PC-3 (cell line): ENCODE measurements around the gene WHRN. TPM values are rescaled to one million over a fixed set of nuclear protein-coding genes. Genes with fewer than 3 reads are reported as not detected.

ENCODE experiments used
- ATAC-seq: fragments of 200-7000 bp; cut with Tn5 transposase; 2 replicates; pipeline ENCODE4 v1.9.1; 2020; ENCODE audit warnings: mild to moderate bottlenecking, moderate library complexity
- BruUV-seq: library from RNA; stranded (reverse); fragments of 400-500 nt; replicated peaks from 2 replicates; lab custom pipeline; 2021; lab: Mats Ljungman, UMichigan
- CTCF ChIA-PET: fragments of 300-600 bp; sonication (Branson Sonifier 250); formaldehyde crosslinking; loops from one replicate; lab custom pipeline; 2022; ENCODE audit warnings: antibody characterized with exemption; lab: Charles Lee
- POLR2A ChIA-PET: fragments of 300-600 bp; sonication (Branson Sonifier 250); formaldehyde crosslinking; loops from one replicate; lab custom pipeline; 2022; ENCODE audit warnings: antibody characterized with exemption; ENCODE audit not compliant: unreplicated experiment; lab: Charles Lee
- DNase-seq: peaks from one replicate; pipeline ENCODE4 v3.0.0-alpha.2; 2015
- H2AFZ ChIP-seq: fragments of 300-600 bp; sonication (generic); 2 replicates; pipeline ENCODE4 v1.6.0; 2016; ENCODE audit warnings: antibody characterized with exemption, low read length
- H3F3A ChIP-seq: fragments of 300-600 bp; sonication (generic); one replicate; pipeline ENCODE4 v1.6.0; 2017; ENCODE audit warnings: antibody characterized with exemption, low read length, control low read depth, mild to moderate bottlenecking; ENCODE audit not compliant: unreplicated experiment
- H3K27ac ChIP-seq: fragments of 300-600 bp; sonication (generic); 2 replicates; pipeline ENCODE4 v1.5.1; 2016; ENCODE audit warnings: mild to moderate bottlenecking, low read length
- H3K27me3 ChIP-seq: fragments of 300-600 bp; sonication (generic); 2 replicates; pipeline ENCODE4 v1.6.1; 2016; ENCODE audit warnings: low read length, mixed read lengths
- H3K36me3 ChIP-seq: fragments of 300-600 bp; sonication (generic); 2 replicates; pipeline ENCODE4 v1.6.1; 2016; ENCODE audit warnings: low read depth, mixed run types, low read length, mixed read lengths
- H3K4me1 ChIP-seq: fragments of 300-600 bp; sonication (generic); 2 replicates; pipeline ENCODE4 v1.5.1; 2016; ENCODE audit warnings: low read length; ENCODE audit not compliant: insufficient read depth
- H3K4me2 ChIP-seq: fragments of 300-600 bp; sonication (generic); 2 replicates; pipeline ENCODE4 v1.6.0; 2016; ENCODE audit warnings: low read length
- H3K4me3 ChIP-seq: fragments of 300-600 bp; sonication (generic); 2 replicates; pipeline ENCODE4 v1.5.1; 2016; ENCODE audit warnings: mild to moderate bottlenecking, low read length, mixed read lengths
- H3K79me2 ChIP-seq: fragments of 300-600 bp; sonication (generic); 2 replicates; pipeline ENCODE4 v1.6.1; 2017; ENCODE audit warnings: low read length, mixed read lengths
- H3K9ac ChIP-seq: fragments of 300-600 bp; sonication (generic); 2 replicates; pipeline ENCODE4 v1.6.0; 2016; ENCODE audit warnings: mild to moderate bottlenecking, low read length
- H3K9me2 ChIP-seq: fragments of 300-600 bp; sonication (generic); replicated peaks from 2 replicates; pipeline ENCODE4 v1.6.1; 2016; ENCODE audit warnings: mixed run types, low read length, mixed read lengths
- H3K9me3 ChIP-seq: fragments of 300-600 bp; sonication (generic); 2 replicates; pipeline ENCODE4 v1.6.1; 2016; ENCODE audit warnings: low read length, mixed read lengths
- H4K20me1 ChIP-seq: fragments of 300-600 bp; sonication (generic); 2 replicates; pipeline ENCODE4 v1.6.1; 2016; ENCODE audit warnings: low read length, mixed read lengths
- EZH2 ChIP-seq: fragments of 300-600 bp; sonication (generic); IDR thresholded peaks from one replicate; pipeline ENCODE4 v1.6.1; 2017; ENCODE audit warnings: antibody characterized with exemption, mild to moderate bottlenecking, low read length; ENCODE audit not compliant: unreplicated experiment
- EZH2phosphoT487 ChIP-seq: fragments of 300-600 bp; sonication (generic); IDR thresholded peaks from 2 replicates; pipeline ENCODE4 v1.6.1; 2018; ENCODE audit warnings: mild to moderate bottlenecking, antibody characterized with exemption, low read length, borderline replicate concordance
- intact Hi-C: fragments of 100-400 bp; cut with micrococcal nuclease; formaldehyde crosslinking; loops from 2 replicates; pipeline ENCODE4 v1.9.0; 2023
- total RNA-seq: library from RNA; depleted of rRNA; stranded (reverse); fragments of >200 nt; gene quantifications from 2 replicates; pipeline ENCODE4 v1.2.3, GENCODE V29; 2014
- TF ChIP-seq, protein P1 (sequence below): fragments of 300-600 bp; sonication (generic); conservative IDR thresholded peaks from 2 replicates; pipeline ENCODE4 v1.5.1; 2017; ENCODE audit warnings: antibody characterized with exemption, low read depth, mild to moderate bottlenecking, low read length

WHRN gene
- total RNA-seq, 1 experiment from 2014 or later = 10.5 TPM

DNA sequence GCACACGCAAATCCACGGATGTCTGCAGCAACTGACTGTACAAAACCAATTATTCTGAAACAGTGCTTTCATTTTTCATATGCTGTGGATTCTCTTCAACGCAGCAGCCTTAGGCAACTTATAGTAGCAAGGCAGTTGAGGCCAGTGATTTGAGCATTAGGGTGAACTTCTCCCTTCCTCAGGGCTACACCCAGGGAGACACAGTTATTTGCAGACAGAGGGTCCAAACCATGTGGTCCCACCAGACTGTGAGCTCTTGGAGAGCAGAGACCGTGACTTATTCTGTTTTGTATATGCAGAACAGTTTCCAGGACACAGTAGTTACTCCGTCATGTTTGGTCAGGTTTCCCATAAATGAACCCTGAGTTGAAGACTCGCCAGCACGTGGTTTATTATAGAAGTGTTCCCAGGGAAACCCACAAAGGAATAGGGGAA is 19.0 kb upstream of the WHRN start:
- Histone ChIP-seq H3K9ac (no peak overlapping the region), H3K9me3 (no peaks in the 10 kb centered on the region), H3K27ac (no peak overlapping the region), H3K4me1 (peaks cover 16% of the 10 kb centered on the region), H3K4me2 (no peak overlapping the region), H2AFZ (no peak overlapping the region), H4K20me1 (no peaks in the 10 kb centered on the region), H3K27me3 (no peaks in the 10 kb centered on the region), H3K36me3 (no peaks in the 10 kb centered on the region), H3K79me2 (no peaks in the 10 kb centered on the region), H3F3A (no peaks in the 10 kb centered on the region), H3K4me3 (no peak overlapping the region), H3K9me2 (no peaks in the 10 kb centered on the region)
- BruUV-seq = no TSS peak
- no peak for ATAC-seq
- no peak for DNase-seq
- POLR2A ChIA-PET = no interaction called here
- TF ChIP-seq, protein P1, sequence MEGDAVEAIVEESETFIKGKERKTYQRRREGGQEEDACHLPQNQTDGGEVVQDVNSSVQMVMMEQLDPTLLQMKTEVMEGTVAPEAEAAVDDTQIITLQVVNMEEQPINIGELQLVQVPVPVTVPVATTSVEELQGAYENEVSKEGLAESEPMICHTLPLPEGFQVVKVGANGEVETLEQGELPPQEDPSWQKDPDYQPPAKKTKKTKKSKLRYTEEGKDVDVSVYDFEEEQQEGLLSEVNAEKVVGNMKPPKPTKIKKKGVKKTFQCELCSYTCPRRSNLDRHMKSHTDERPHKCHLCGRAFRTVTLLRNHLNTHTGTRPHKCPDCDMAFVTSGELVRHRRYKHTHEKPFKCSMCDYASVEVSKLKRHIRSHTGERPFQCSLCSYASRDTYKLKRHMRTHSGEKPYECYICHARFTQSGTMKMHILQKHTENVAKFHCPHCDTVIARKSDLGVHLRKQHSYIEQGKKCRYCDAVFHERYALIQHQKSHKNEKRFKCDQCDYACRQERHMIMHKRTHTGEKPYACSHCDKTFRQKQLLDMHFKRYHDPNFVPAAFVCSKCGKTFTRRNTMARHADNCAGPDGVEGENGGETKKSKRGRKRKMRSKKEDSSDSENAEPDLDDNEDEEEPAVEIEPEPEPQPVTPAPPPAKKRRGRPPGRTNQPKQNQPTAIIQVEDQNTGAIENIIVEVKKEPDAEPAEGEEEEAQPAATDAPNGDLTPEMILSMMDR = no peak
- TF ChIP-seq EZH2phosphoT487 (no peak), EZH2 (no peak)
- CTCF ChIA-PET = no interaction called here
- intact Hi-C loops = no loop called here

DNA sequence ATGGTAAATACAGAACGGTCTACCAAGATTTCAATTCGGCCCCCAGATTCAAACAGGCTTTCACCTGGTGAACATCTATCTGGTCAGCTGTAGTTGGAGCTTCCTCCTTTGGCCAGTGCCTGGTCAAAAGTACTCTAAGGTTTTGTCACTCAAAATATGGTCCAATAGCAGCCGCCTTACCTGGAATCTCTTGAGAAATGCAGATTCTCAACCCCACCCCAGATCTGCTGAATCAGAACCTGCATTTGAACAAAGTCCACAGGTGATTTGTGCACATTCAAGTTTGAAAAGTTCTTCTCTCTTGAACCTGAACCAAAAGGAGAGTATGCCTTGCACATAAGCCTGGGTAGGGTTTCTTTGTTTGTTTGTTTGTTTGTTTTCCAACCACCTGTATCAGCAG is 17.6 kb upstream of the WHRN start:
- Histone ChIP-seq H3K9me3 (no peaks in the 10 kb centered on the region), H3K79me2 (no peaks in the 10 kb centered on the region), H3K27me3 (no peaks in the 10 kb centered on the region), H2AFZ (no peak overlapping the region), H4K20me1 (no peaks in the 10 kb centered on the region), H3F3A (no peaks in the 10 kb centered on the region), H3K36me3 (no peaks in the 10 kb centered on the region), H3K27ac (no peak overlapping the region), H3K9ac (no peak overlapping the region), H3K4me2 (no peak overlapping the region), H3K9me2 (no peaks in the 10 kb centered on the region), H3K4me1 (peaks cover 16% of the 10 kb centered on the region), H3K4me3 (no peak overlapping the region)
- TF ChIP-seq, protein P1 = no peak
- TF ChIP-seq EZH2 = no peak
- no peak for TF ChIP-seq EZH2phosphoT487
- intact Hi-C loops = no loop called here
- no TSS peak for BruUV-seq
- POLR2A ChIA-PET = no interaction called here
- no peak for ATAC-seq
- DNase-seq = no peak
- CTCF ChIA-PET = no interaction called here

DNA sequence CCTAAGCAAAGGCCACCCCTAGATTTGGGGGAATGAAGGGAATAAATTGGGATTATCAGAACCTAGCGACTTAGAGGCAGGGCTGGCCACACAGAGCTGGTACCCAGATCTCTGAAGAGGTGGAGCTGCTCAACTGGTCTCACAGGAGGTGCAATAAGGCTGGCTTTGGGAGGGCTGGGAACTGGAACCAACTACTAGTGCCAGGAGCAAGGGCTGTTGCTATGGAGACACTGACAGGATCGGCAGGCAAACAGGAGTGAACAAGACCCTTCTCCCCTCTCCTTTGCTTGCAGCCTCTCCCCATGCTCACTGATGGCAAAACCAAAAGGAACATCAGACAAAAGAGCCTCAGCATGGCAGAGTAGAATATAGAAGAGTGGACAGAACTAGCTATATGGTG is 17.0 kb upstream of the WHRN start:
- H3K36me3 ChIP-seq = no peaks in the 10 kb centered on the region
- no peak overlapping the region for H3K27ac ChIP-seq
- no peak overlapping the region for H3K9ac ChIP-seq
- intact Hi-C loops = no loop called here
- POLR2A ChIA-PET = no interaction called here
- no peaks in the 10 kb centered on the region for H3K79me2 ChIP-seq
- no TSS peak for BruUV-seq
- CTCF ChIA-PET = no interaction called here
- H3F3A ChIP-seq = no peaks in the 10 kb centered on the region
- H3K27me3 ChIP-seq = no peaks in the 10 kb centered on the region
- peaks cover 16% of the 10 kb centered on the region for H3K4me1 ChIP-seq
- no peak overlapping the region for H3K4me2 ChIP-seq
- ATAC-seq (no peak), DNase-seq (no peak)
- no peak overlapping the region for H2AFZ ChIP-seq
- TF ChIP-seq EZH2phosphoT487 (no peak), EZH2 (no peak)
- TF ChIP-seq, protein P1 = no peak
- H3K4me3 ChIP-seq = no peak overlapping the region
- no peaks in the 10 kb centered on the region for H4K20me1 ChIP-seq
- H3K9me2 ChIP-seq = no peaks in the 10 kb centered on the region
- H3K9me3 ChIP-seq = no peaks in the 10 kb centered on the region
